ENCODE results near the gene MYO5A.

DNA sequence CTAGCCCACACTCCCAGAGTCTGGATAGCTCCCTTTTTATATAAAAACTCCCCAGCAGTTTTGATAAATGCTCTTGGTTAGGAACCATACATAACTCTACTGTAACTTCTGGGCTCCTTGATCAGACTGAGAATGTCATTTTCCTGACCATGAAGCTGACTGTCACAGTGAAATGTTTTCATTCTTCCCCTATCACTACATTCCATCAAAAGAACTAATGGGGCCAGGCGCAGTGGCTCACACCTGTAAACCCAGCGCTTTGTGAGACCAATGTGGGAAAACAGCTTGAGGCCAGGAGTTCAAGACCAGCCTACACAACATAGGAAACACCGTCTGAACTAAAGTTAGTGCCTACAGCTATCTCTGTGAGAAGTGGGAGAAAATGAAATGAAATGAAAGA, 160.3 kb downstream of the MYO5A start:
- TF ChIP-seq, protein P1, sequence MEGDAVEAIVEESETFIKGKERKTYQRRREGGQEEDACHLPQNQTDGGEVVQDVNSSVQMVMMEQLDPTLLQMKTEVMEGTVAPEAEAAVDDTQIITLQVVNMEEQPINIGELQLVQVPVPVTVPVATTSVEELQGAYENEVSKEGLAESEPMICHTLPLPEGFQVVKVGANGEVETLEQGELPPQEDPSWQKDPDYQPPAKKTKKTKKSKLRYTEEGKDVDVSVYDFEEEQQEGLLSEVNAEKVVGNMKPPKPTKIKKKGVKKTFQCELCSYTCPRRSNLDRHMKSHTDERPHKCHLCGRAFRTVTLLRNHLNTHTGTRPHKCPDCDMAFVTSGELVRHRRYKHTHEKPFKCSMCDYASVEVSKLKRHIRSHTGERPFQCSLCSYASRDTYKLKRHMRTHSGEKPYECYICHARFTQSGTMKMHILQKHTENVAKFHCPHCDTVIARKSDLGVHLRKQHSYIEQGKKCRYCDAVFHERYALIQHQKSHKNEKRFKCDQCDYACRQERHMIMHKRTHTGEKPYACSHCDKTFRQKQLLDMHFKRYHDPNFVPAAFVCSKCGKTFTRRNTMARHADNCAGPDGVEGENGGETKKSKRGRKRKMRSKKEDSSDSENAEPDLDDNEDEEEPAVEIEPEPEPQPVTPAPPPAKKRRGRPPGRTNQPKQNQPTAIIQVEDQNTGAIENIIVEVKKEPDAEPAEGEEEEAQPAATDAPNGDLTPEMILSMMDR (optimal IDR thresholded peaks at IDR 0.05 in 1 of 3, IDR thresholded peaks at IDR 0.05 in 1 of 3, conservative IDR thresholded peaks at IDR 0.05 in 1 of 3; ENCODE audit: extremely low read depth in 1 of 3, insufficient read depth in 2 of 3, low read length in 3 of 3), result no peak
- TF ChIP-seq EZH2 (IDR thresholded peaks at IDR 0.05; ENCODE audit: low read length), result no peak
